Panc1 (cell line): ENCODE measurements around the gene PRXL2A. TPM values are rescaled to one million over a fixed set of nuclear protein-coding genes. Genes with fewer than 3 reads are reported as not detected.
A peak's percentile ranks its signal among the peaks of the same experiment; 100 is the strongest.

ENCODE experiments used
- ATAC-seq: fragments of 200-7000 bp; cut with Tn5 transposase; 2 replicates; pipeline ENCODE4 v1.9.1; 2020; ENCODE audit warnings: mild to moderate bottlenecking, moderate library complexity
- BruUV-seq: library from RNA; stranded (reverse); fragments of 400-500 nt; replicated peaks from 2 replicates; lab custom pipeline; 2021; lab: Mats Ljungman, UMichigan
- CTCF ChIA-PET: fragments of 300-600 bp; sonication (Branson Sonifier 250); formaldehyde crosslinking; loops from one replicate; lab custom pipeline; 2022; ENCODE audit warnings: antibody characterized with exemption; lab: Charles Lee
- POLR2A ChIA-PET: fragments of 300-600 bp; sonication (Branson Sonifier 250); formaldehyde crosslinking; loops from one replicate; lab custom pipeline; 2022; ENCODE audit warnings: antibody characterized with exemption; lab: Charles Lee
- DNase-seq: peaks from one replicate; pipeline ENCODE4 v3.0.0-alpha.2; 2010; ENCODE audit warnings: low read depth, low spot score
- H3K27ac ChIP-seq: 2 replicates; pipeline ENCODE4 v1.5.1; 2011; ENCODE audit warnings: mild to moderate bottlenecking, low read length, inconsistent platforms
- H3K27me3 ChIP-seq: fragments of 200-500 bp; sonication (Bioruptor generic); 2 replicates; pipeline ENCODE4 v1.6.0; 2014; ENCODE audit warnings: low read length, inconsistent platforms; ENCODE audit not compliant: control insufficient read depth, insufficient read depth
- H3K36me3 ChIP-seq: fragments of 200-500 bp; sonication (Bioruptor generic); 2 replicates; pipeline ENCODE4 v1.5.1; 2014; ENCODE audit warnings: inconsistent platforms, mild to moderate bottlenecking, low read length, moderate library complexity; ENCODE audit not compliant: control insufficient read depth, insufficient read depth
- H3K4me1 ChIP-seq: 2 replicates; pipeline ENCODE4 v1.5.1; 2011; ENCODE audit warnings: inconsistent platforms, mild to moderate bottlenecking, low read length, moderate library complexity; ENCODE audit not compliant: control insufficient read depth, insufficient read depth
- H3K4me3 ChIP-seq, 2 experiments: 2 replicates each; pipeline ENCODE4 v1.5.1; 2011 to 2012; ENCODE audit warnings: low read depth in 2 of 2, low read length in 2 of 2, mild to moderate bottlenecking in 2 of 2, inconsistent platforms in 1 of 2, moderate library complexity in 1 of 2
- H3K9me3 ChIP-seq: fragments of 200-500 bp; sonication (Bioruptor generic); 2 replicates; pipeline ENCODE4 v1.5.1; 2014; ENCODE audit warnings: low read depth, mild to moderate bottlenecking, inconsistent platforms, low read length, moderate library complexity; ENCODE audit not compliant: control insufficient read depth, insufficient read depth
- POLR2AphosphoS5 ChIP-seq: IDR thresholded peaks from 2 replicates; pipeline ENCODE4 v1.6.1; 2012; ENCODE audit warnings: mild to moderate bottlenecking, low read depth, low read length, moderate library complexity
- SIN3A ChIP-seq: IDR thresholded peaks from 2 replicates; pipeline ENCODE4 v1.6.1; 2012; ENCODE audit warnings: low read depth, mild to moderate bottlenecking, low read length, moderate library complexity, borderline replicate concordance; ENCODE audit not compliant: insufficient read depth
- TCF7L2 ChIP-seq: IDR thresholded peaks from 2 replicates; pipeline ENCODE4 v1.6.1; 2011; ENCODE audit warnings: mild to moderate bottlenecking, low read depth, low read length, inconsistent platforms
- in situ Hi-C: cut with HindIII; loops from 2 replicates; pipeline ENCODE4 v1.10.0; 2016; ENCODE audit warnings: low sequenced_read_pairs, low pct_unique_long_range_greater_than_20kb
- intact Hi-C: fragments of 100-400 bp; cut with micrococcal nuclease; formaldehyde crosslinking; loops from one replicate; pipeline ENCODE4 v1.10.0; 2022; ENCODE audit not compliant: unreplicated experiment
- total RNA-seq: library from RNA; stranded (reverse); gene quantifications from one replicate; pipeline ENCODE4 v1.2.1, GENCODE V29; 2021; ENCODE audit not compliant: unreplicated experiment
- TF ChIP-seq, protein P1 (sequence below), 2 experiments: IDR thresholded peaks; 2 replicates each; pipeline ENCODE4 v1.6.1; 2011 to 2012; ENCODE audit warnings: low read depth in 2 of 2, control low read depth in 1 of 2, low read length in 1 of 2, mild to moderate bottlenecking in 1 of 2, moderate library complexity in 1 of 2; ENCODE audit not compliant: insufficient read depth in 1 of 2
- TF ChIP-seq, protein P2 (sequence below): fragments of 450-650 bp; IDR thresholded peaks from 2 replicates; pipeline ENCODE4 v1.5.1; 2017; ENCODE audit warnings: mild to moderate bottlenecking

The PRXL2A gene
- total RNA-seq, 1 experiment from 2014 or later: 89.0 TPM

- in situ Hi-C loops (no loop called here), intact Hi-C loops (no loop called here)
- TF ChIP-seq SIN3A: no peak
- TF ChIP-seq, protein P1, sequence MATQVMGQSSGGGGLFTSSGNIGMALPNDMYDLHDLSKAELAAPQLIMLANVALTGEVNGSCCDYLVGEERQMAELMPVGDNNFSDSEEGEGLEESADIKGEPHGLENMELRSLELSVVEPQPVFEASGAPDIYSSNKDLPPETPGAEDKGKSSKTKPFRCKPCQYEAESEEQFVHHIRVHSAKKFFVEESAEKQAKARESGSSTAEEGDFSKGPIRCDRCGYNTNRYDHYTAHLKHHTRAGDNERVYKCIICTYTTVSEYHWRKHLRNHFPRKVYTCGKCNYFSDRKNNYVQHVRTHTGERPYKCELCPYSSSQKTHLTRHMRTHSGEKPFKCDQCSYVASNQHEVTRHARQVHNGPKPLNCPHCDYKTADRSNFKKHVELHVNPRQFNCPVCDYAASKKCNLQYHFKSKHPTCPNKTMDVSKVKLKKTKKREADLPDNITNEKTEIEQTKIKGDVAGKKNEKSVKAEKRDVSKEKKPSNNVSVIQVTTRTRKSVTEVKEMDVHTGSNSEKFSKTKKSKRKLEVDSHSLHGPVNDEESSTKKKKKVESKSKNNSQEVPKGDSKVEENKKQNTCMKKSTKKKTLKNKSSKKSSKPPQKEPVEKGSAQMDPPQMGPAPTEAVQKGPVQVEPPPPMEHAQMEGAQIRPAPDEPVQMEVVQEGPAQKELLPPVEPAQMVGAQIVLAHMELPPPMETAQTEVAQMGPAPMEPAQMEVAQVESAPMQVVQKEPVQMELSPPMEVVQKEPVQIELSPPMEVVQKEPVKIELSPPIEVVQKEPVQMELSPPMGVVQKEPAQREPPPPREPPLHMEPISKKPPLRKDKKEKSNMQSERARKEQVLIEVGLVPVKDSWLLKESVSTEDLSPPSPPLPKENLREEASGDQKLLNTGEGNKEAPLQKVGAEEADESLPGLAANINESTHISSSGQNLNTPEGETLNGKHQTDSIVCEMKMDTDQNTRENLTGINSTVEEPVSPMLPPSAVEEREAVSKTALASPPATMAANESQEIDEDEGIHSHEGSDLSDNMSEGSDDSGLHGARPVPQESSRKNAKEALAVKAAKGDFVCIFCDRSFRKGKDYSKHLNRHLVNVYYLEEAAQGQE (IDR thresholded peaks at IDR 0.05; ENCODE audit: insufficient read depth in 1 of 2, low read depth in 2 of 2, low read length in 1 of 2): no peak
- no peak for TF ChIP-seq TCF7L2
- TF ChIP-seq, protein P2, sequence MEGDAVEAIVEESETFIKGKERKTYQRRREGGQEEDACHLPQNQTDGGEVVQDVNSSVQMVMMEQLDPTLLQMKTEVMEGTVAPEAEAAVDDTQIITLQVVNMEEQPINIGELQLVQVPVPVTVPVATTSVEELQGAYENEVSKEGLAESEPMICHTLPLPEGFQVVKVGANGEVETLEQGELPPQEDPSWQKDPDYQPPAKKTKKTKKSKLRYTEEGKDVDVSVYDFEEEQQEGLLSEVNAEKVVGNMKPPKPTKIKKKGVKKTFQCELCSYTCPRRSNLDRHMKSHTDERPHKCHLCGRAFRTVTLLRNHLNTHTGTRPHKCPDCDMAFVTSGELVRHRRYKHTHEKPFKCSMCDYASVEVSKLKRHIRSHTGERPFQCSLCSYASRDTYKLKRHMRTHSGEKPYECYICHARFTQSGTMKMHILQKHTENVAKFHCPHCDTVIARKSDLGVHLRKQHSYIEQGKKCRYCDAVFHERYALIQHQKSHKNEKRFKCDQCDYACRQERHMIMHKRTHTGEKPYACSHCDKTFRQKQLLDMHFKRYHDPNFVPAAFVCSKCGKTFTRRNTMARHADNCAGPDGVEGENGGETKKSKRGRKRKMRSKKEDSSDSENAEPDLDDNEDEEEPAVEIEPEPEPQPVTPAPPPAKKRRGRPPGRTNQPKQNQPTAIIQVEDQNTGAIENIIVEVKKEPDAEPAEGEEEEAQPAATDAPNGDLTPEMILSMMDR: no peak
- no peak for TF ChIP-seq POLR2AphosphoS5
- ATAC-seq (no peak), DNase-seq (no peak)
- H3K36me3 ChIP-seq: no peaks in the 10 kb centered on the region
- POLR2A ChIA-PET: no interaction called here
- H3K4me3 ChIP-seq: no peak overlapping the region
- BruUV-seq: no TSS peak
- peaks cover 30% of the 10 kb centered on the region for H3K4me1 ChIP-seq
- H3K27me3 ChIP-seq: no peaks in the 10 kb centered on the region
- H3K9me3 ChIP-seq: no peaks in the 10 kb centered on the region
- CTCF ChIA-PET: no interaction called here
- H3K27ac ChIP-seq: no peak overlapping the region
Observed at GRCh38 chr10:80463868-80464267, 55.5 kb downstream of the PRXL2A start.

DNA sequence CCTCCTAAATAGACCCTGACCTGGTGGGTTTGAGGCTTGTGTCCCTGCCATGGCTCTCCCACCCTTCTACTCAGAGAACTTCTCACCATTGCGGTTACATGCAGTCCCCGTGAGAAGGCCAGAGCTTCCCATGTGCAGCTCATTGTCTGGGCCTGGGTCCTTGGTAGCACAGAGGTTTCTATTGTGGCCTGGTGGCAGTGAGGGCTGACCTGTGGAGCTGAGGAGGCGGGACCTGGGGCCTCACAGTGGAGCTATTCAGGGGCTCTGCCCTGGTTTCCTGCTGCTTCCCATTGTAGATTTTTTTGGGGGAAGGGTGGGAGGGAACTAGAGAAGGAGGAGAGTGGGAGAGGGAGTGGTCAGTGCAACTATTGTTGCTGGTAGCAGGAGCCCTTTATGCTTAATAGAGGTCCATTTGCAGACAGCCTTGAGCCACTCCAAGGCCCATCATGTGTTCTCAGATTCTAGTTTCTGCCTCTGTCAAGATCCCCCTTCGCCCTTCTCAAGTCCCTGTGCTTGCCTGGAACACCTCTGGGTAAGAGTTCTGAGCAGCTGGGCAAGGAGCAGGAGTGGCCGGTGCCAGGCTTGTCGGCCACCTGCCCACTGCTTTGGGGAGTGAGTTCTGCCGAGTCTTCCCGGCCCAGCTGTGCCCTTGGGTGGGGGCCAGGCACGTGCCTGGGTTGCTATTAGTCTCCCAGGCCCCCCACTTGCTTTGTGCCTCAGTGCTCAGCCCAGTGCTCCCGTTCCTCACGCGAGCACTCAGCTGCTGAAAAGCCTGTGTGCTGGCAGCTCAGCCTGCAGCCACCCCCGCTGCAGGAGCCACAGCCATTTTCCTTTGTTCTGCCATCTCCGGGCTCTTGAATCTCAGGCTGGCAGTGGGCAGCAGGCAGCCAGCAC lies 56.5 kb downstream of the PRXL2A start:
- Histone ChIP-seq H3K4me3 (no peak overlapping the region), H3K4me1 (peaks cover 25% of the 10 kb centered on the region), H3K27ac (no peak overlapping the region), H3K27me3 (no peaks in the 10 kb centered on the region), H3K36me3 (no peaks in the 10 kb centered on the region), H3K9me3 (no peaks in the 10 kb centered on the region)
- intact Hi-C loops: no loop called here
- DNase-seq (no peak), ATAC-seq (peak; percentile 38; the same call in 1 of the 2 replicates)
- CTCF ChIA-PET: interaction anchor here (0.6 kb wide), 1 partner anchor 20 kb away, joined by 3 read pairs; no protein-coding TSS in a partner anchor
- in situ Hi-C loops: no loop called here
- no peak for TF ChIP-seq POLR2AphosphoS5
- no peak for TF ChIP-seq SIN3A
- TF ChIP-seq, protein P1 (IDR thresholded peaks at IDR 0.05; ENCODE audit: insufficient read depth in 1 of 2, low read depth in 2 of 2, low read length in 1 of 2): no peak
- POLR2A ChIA-PET: interaction anchor here (0.6 kb wide), 1 partner anchor 37 kb away, joined by 11 read pairs; no protein-coding TSS in a partner anchor
- no TSS peak for BruUV-seq
